ENCODE results near the gene ERCC6. TPM values are rescaled to one million over a fixed set of nuclear protein-coding genes. Genes with fewer than 3 reads are reported as not detected.

Gene ERCC6
- total and polyA plus RNA-seq, 10 of the 15 experiments (the other 5 are each of a cell fraction or from before 2014, with no cell fraction given), result 4.3 to 15.6 (median 7.8) TPM

DNA sequence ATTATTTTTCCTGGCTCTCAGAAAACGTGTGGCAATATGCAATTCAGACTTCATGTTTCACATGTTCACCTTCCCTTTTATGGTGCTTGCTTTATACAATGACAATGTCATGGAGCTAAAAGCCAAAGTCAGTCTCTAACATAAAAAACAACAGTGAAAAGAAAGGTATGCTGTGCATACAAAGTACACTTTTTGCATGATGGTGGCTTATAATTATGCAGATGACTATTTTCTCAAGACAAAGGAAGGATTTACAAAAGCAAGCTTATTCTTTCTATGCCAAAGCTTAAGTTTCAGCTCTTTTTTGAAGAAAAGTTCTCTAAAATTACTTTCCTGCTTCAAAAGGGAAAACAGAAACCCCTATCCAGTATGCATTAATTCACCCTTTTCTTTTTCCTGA, 15.6 kb downstream of the ERCC6 start (continued):
- TF ChIP-seq, protein P1, sequence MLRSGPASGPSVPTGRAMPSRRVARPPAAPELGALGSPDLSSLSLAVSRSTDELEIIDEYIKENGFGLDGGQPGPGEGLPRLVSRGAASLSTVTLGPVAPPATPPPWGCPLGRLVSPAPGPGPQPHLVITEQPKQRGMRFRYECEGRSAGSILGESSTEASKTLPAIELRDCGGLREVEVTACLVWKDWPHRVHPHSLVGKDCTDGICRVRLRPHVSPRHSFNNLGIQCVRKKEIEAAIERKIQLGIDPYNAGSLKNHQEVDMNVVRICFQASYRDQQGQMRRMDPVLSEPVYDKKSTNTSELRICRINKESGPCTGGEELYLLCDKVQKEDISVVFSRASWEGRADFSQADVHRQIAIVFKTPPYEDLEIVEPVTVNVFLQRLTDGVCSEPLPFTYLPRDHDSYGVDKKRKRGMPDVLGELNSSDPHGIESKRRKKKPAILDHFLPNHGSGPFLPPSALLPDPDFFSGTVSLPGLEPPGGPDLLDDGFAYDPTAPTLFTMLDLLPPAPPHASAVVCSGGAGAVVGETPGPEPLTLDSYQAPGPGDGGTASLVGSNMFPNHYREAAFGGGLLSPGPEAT (IDR thresholded peaks at IDR 0.05; ENCODE audit: low read depth), result no peak
- TF ChIP-seq, protein P2, sequence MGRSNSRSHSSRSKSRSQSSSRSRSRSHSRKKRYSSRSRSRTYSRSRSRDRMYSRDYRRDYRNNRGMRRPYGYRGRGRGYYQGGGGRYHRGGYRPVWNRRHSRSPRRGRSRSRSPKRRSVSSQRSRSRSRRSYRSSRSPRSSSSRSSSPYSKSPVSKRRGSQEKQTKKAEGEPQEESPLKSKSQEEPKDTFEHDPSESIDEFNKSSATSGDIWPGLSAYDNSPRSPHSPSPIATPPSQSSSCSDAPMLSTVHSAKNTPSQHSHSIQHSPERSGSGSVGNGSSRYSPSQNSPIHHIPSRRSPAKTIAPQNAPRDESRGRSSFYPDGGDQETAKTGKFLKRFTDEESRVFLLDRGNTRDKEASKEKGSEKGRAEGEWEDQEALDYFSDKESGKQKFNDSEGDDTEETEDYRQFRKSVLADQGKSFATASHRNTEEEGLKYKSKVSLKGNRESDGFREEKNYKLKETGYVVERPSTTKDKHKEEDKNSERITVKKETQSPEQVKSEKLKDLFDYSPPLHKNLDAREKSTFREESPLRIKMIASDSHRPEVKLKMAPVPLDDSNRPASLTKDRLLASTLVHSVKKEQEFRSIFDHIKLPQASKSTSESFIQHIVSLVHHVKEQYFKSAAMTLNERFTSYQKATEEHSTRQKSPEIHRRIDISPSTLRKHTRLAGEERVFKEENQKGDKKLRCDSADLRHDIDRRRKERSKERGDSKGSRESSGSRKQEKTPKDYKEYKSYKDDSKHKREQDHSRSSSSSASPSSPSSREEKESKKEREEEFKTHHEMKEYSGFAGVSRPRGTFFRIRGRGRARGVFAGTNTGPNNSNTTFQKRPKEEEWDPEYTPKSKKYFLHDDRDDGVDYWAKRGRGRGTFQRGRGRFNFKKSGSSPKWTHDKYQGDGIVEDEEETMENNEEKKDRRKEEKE (IDR thresholded peaks at IDR 0.05), result no peak
- TF ChIP-seq NRF1 (conservative IDR thresholded peaks at IDR 0.05; ENCODE audit: low read depth, low read length), result no peak
- TF ChIP-seq, protein P3, sequence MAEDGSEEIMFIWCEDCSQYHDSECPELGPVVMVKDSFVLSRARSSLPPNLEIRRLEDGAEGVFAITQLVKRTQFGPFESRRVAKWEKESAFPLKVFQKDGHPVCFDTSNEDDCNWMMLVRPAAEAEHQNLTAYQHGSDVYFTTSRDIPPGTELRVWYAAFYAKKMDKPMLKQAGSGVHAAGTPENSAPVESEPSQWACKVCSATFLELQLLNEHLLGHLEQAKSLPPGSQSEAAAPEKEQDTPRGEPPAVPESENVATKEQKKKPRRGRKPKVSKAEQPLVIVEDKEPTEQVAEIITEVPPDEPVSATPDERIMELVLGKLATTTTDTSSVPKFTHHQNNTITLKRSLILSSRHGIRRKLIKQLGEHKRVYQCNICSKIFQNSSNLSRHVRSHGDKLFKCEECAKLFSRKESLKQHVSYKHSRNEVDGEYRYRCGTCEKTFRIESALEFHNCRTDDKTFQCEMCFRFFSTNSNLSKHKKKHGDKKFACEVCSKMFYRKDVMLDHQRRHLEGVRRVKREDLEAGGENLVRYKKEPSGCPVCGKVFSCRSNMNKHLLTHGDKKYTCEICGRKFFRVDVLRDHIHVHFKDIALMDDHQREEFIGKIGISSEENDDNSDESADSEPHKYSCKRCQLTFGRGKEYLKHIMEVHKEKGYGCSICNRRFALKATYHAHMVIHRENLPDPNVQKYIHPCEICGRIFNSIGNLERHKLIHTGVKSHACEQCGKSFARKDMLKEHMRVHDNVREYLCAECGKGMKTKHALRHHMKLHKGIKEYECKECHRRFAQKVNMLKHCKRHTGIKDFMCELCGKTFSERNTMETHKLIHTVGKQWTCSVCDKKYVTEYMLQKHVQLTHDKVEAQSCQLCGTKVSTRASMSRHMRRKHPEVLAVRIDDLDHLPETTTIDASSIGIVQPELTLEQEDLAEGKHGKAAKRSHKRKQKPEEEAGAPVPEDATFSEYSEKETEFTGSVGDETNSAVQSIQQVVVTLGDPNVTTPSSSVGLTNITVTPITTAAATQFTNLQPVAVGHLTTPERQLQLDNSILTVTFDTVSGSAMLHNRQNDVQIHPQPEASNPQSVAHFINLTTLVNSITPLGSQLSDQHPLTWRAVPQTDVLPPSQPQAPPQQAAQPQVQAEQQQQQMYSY (CRISPR knock-in tag; IDR thresholded peaks at IDR 0.05), result no peak

Data from GM12878 (cell line).